Tongue (tissue), 2 donors: ENCODE data around the gene JADE1. TPM values are rescaled to one million over a fixed set of nuclear protein-coding genes. Genes with fewer than 3 reads are reported as not detected.

Experiments used
- DNase-seq: peaks from one replicate; pipeline ENCODE4 v3.0.0-alpha.2; 2015
- total RNA-seq: library from RNA; depleted of rRNA; stranded (reverse); fragments of >200 nt; gene quantifications from one replicate; pipeline ENCODE4 v1.2.3, GENCODE V29; 2014

The JADE1 gene
- total RNA-seq, 1 donor from 2014 or later, result 36.7 TPM

- no peak for DNase-seq
These were observed 36.6 kb downstream of the JADE1 start for GRCh38 chr4:128846063-128846462.

GRCh38 chr4:128847082-128847724 is 37.7 kb downstream of the JADE1 start:
- no peak for DNase-seq

- DNase-seq, result no peak
These were observed 39.0 kb downstream of the JADE1 start for GRCh38 chr4:128848461-128848860.

GRCh38 chr4:128850252-128850651 is 40.8 kb downstream of the JADE1 start:
- DNase-seq, result no peak

GRCh38 chr4:128853741-128854140 is 44.2 kb downstream of the JADE1 start:
- no peak for DNase-seq

GRCh38 chr4:128854433-128854832 is 44.9 kb downstream of the JADE1 start:
- no peak for DNase-seq

GRCh38 chr4:128855621-128856020 is 46.1 kb downstream of the JADE1 start:
- DNase-seq, result no peak

GRCh38 chr4:128856246-128856645 is 46.7 kb downstream of the JADE1 start:
- no peak for DNase-seq

- peak; percentile 82 for DNase-seq
These were observed 49.6 kb downstream of the JADE1 start for GRCh38 chr4:128858879-128859671.

GRCh38 chr4:128859887-128860677 is 50.6 kb downstream of the JADE1 start:
- DNase-seq, result peak; percentile 82

GRCh38 chr4:128861856-128862518 is 52.5 kb downstream of the JADE1 start:
- no peak for DNase-seq

GRCh38 chr4:128862608-128863311 is 53.3 kb downstream of the JADE1 start:
- DNase-seq, result no peak

GRCh38 chr4:128863312-128864075 is 54.0 kb downstream of the JADE1 start:
- peak; percentile 95 for DNase-seq

- no peak for DNase-seq
These were observed 55.6 kb downstream of the JADE1 start for GRCh38 chr4:128865132-128865531.

- DNase-seq, result no peak
These were observed 56.8 kb downstream of the JADE1 start for GRCh38 chr4:128866269-128866668.

GRCh38 chr4:128866691-128867090 is 57.2 kb downstream of the JADE1 start:
- DNase-seq, result no peak

- no peak for DNase-seq
These were observed 59.3 kb downstream of the JADE1 start for GRCh38 chr4:128868758-128869157.

- DNase-seq, result no peak
These were observed 60.4 kb downstream of the JADE1 start for GRCh38 chr4:128869776-128870509.

- DNase-seq, result no peak
These were observed 62.4 kb downstream of the JADE1 start for GRCh38 chr4:128871948-128872347.

- no peak for DNase-seq
These were observed 66.7 kb downstream of the JADE1 start for GRCh38 chr4:128876200-128876599.
